Stimulated activated CD4-positive, alpha-beta T cell treated with anti-CD3 and anti-CD28 coated beads, Interleukin-4, amount 100 ng/mL, for 1 hour (primary cell): ENCODE data around the gene VWCE.
"Not testable (repeated sequence)": the region's sequence is repeated elsewhere in the genome, so short reads cannot be mapped to it uniquely, and the experiment has no call there.

Experiments
- DNase-seq: peaks from one replicate; pipeline ENCODE4 v3.0.0-alpha.2; 2020

VWCE gene

GRCh38 chr11:61250796-61251765 lies 44.0 kb downstream of the VWCE start:
- not testable (repeated sequence) for DNase-seq

GRCh38 chr11:61249201-61249600 lies 45.9 kb downstream of the VWCE start:
- not testable (repeated sequence) for DNase-seq

DNA sequence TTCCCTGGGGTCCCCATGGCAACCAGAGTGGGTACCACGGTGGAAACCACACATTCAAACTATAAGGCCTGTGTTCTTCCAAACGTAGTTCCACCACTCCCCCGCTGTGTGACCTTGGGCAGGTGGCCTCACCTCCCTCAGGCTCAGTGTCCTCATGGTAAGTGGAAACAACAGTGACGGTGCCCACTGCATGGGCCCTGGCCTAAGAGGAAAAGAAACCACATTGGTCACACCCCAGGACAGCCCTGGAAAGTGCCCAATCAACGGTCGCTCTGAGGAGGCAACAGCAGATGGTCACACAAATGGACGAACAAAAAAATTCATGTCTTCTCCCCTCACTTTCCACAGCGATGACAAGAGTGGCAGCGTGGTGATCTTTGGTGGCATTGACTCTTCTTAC lies 47.0 kb downstream of the VWCE start:
- DNase-seq, result not testable (repeated sequence)

GRCh38 chr11:61245284-61245964 lies 49.7 kb downstream of the VWCE start:
- DNase-seq, result not testable (repeated sequence)

DNA sequence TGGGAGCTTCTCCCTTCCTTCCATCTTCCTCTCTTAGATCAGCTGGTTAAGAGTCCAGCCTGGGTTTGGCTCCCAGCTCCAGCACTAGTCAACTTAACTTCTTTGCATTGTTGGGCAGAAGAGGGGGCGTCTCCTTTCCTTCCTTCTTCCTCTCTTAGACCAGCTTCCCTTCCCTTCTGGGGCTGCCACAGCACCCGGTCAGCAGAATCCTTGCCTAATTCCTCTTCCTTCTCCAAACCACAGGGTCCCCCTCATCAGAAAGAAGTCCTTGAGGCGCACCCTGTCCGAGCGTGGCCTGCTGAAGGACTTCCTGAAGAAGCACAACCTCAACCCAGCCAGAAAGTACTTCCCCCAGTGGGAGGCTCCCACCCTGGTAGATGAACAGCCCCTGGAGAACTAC lies 53.6 kb downstream of the VWCE start:
- not testable (repeated sequence) for DNase-seq

DNA sequence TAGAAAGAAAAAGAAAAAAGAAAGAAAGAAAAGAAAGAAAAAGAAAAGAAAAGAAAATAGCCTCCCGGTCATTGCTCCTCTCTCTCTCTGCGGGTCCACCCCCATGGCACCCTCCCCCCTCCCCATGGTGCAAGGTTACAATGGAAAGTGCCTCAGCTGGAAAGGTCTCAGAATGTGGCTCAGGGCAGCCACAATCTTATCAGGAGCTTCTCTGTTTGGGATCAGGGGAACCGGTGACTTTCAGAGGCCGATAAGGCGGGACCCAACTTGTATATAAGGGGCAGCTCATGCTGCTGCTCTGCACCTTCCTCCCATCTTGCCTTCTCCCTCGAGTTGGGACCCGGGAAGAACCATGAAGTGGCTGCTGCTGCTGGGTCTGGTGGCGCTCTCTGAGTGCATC lies 54.2 kb downstream of the VWCE start, which contains the start of gene PGA5:
PGA5 (plus strand) TSS at position 301 of the 400 bp plus-strand sequence; CDS start at position 353, 52 bp downstream.
- not testable (repeated sequence) for DNase-seq

GRCh38 chr11:61240288-61240687 lies 54.8 kb downstream of the VWCE start:
- DNase-seq, result not testable (repeated sequence)

- DNase-seq, result not testable (repeated sequence)
These were observed 58.0 kb downstream of the VWCE start for GRCh38 chr11:61237130-61237529.

- DNase-seq, result not testable (repeated sequence)
These were observed 62.5 kb downstream of the VWCE start for GRCh38 chr11:61232548-61233145.

DNA sequence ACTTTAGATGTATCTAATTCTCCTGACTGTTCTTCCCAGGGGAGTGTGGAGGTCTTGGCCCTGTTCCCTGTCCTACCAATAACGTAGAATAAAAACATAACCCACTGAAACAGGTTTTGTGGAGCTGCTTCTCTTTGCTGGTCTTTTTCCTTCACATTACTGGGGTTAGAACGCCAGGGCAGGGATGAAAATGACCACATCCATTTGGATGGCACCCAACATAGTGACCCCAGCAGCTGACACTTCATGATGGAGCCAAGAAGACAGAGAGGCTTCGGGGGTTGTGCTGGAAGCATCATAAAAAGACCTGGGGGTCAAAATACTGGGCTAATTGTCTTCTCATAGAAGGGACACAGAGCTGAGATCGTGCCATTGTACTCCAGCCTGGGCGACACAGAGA lies 63.5 kb downstream of the VWCE start:
- DNase-seq, result not testable (repeated sequence)

DNA sequence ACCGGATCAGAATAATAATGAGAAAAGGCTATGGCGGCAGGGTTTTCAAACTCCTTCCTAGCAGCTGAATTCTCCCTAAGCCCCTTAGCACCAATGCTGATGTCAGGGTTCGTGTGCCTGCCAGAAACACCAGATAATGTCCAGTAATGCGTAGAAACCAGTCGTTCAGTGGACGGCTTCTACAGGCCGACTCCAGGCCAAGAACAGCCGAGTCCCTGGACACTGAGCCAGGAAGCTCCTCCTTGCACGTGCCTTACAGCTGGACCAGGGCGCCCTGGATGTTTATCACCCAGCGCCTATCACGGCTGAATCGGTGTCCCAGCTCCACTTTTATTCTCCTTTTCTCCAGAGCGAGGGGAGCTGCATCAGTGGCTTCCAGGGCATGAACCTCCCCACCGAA lies 64.1 kb downstream of the VWCE start:
- DNase-seq, result not testable (repeated sequence)

DNA sequence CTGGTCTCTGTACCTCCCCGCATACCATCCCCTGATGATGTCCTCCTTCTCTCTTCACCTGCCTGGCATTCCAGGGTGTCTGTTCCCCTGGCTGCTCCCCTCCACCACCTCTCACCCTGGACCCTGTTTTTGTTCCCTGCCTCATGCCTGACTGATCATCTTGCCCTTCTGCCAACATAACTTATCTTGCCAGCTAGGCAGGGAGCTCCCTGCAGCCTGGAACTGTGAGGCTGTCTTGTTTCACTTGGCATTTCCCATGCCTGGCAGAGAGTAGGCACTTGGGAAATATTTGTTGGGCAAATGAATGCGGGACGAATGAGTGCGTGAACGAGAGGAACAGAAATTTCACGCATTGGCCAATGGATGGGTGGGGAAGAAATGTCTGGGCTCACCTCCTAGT lies 65.7 kb downstream of the VWCE start:
- DNase-seq, result not testable (repeated sequence)

DNA sequence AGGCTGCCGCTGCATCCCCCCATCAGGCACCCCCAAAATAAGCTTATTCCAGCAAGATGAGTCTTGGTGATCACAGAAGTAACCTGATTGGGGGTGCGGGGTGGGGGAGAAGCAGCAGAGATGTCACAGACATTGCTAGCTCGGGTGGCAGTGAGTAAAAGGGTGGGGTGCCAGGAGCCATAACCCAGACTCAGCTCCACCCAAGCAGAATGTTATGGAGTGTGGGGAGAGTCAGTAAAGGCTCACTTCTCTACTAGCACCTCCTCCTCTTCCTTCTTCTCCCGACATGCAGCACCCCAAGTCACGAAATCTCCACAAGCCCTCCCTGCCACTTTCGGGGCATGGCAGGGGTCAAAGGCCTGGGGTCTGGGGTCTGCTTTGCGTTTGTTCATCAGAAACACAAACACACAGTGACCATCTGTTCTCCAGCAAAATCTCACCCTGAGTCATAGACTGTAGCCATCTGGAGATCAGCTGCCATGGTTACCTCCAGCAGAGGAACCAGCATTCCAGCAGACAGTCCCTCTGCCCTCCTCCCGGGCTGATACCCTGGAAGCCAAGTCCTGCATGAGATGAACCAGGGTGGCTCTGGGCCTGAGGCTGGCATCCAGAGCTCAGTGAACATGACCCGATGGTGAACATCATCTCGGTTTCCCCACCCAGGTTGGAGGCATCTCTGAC lies 68.5 kb downstream of the VWCE start:
- DNase-seq, result not testable (repeated sequence)

GRCh38 chr11:61222692-61223091 lies 72.4 kb downstream of the VWCE start:
- not testable (repeated sequence) for DNase-seq

GRCh38 chr11:61222047-61222446 lies 73.1 kb downstream of the VWCE start, which contains the start of gene PGA4:
Gene PGA4, plus strand, starts transcription at chr11:61222347. Its CDS starts 54 bp downstream, at chr11:61222401.
- DNase-seq, result not testable (repeated sequence)

- DNase-seq, result not testable (repeated sequence)
These were observed 76.1 kb downstream of the VWCE start for GRCh38 chr11:61219016-61219415.

GRCh38 chr11:61218306-61218705 lies 76.8 kb downstream of the VWCE start:
- DNase-seq, result not testable (repeated sequence)

DNA sequence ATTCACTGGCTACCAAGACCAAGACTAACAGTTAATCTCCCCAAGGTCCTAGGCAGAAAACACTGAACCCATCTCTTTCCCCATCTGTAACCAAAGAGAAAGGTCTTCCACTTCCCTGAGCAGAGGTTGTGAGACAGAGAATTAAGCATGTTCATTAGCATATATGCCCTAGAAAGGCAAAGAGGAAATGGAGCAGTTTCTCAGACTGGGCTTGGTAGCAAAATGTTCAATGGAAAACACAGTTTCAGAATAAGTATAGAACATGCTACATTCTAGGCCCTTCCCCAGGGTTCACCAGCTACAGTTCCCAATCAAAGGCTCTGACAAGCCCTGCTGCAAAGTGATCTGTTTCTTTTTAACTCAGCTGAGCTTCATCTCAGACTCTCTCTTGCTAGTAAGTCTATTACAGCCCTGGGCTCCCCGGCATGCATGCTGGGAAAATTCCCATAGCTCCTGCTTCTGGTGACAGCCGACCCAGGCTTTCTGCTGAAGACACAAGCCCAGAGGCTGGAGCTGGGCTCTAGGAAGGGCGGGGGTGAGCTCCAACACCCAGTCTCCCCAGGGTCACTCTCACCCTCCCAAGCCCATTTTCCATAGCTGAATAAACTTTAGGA lies 81.3 kb downstream of the VWCE start:
- not testable (repeated sequence) for DNase-seq

GRCh38 chr11:61212202-61212601 lies 82.9 kb downstream of the VWCE start:
- not testable (repeated sequence) for DNase-seq

DNA sequence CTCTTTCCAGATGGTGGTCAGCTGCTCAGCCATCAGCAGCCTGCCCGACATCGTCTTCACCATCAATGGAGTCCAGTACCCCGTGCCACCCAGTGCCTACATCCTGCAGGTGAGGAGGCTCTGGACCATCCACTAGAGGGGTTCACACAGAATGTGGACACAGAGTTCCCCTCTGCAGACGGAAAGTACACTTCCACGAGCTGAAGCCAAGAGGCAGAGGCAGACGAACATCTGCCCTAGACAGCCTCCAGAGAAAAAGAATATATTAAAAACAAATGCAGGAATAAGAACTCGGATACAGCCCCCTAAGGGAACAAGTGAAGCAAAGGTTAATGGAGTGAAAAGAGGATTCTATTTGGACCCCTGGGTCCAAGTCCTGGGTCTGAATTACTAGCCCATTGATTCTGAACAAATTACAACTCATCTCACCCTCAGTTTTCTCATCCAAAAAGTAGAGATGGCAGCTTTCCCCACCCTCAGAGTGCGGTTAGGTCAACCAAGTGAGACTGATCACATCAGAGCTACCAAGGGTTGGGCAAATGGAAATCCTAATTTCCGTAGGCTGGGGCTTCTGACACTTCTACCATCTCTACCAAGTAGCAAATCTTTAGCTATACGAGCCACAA lies 83.7 kb downstream of the VWCE start:
- not testable (repeated sequence) for DNase-seq

DNA sequence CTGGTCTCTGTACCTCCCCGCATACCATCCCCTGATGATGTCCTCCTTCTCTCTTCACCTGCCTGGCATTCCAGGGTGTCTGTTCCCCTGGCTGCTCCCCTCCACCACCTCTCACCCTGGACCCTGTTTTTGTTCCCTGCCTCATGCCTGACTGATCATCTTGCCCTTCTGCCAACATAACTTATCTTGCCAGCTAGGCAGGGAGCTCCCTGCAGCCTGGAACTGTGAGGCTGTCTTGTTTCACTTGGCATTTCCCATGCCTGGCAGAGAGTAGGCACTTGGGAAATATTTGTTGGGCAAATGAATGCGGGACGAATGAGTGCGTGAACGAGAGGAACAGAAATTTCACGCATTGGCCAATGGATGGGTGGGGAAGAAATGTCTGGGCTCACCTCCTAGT lies 84.5 kb downstream of the VWCE start:
- DNase-seq, result not testable (repeated sequence)
